ENCODE data around the gene GRIK1. TPM values are rescaled to one million over a fixed set of nuclear protein-coding genes. Genes with fewer than 3 reads are reported as not detected.

The GRIK1 gene
- total RNA-seq, 1 donor from 2014 or later: not detected

- TF ChIP-seq CTCF (IDR thresholded peaks at IDR 0.05): no peak
- H3K27me3 Mint-ChIP-seq (ENCODE audit: unreplicated experiment): no peaks in the 10 kb centered on the region
- DNase-seq (ENCODE audit: extremely low spot score, unreplicated experiment): no peak
- H3K4me1 Mint-ChIP-seq (ENCODE audit: unreplicated experiment): peaks cover 22% of the 10 kb centered on the region
- H3K27ac Mint-ChIP-seq (ENCODE audit: unreplicated experiment): no peak overlapping the region
- no peaks in the 10 kb centered on the region for H3K36me3 Mint-ChIP-seq (ENCODE audit: unreplicated experiment)
- no peak overlapping the region for H3K4me3 Mint-ChIP-seq (ENCODE audit: unreplicated experiment)
- no peaks in the 10 kb centered on the region for H3K9me3 Mint-ChIP-seq (ENCODE audit: unreplicated experiment)
Observed at GRCh38 chr21:29654855-29655254, 284.9 kb downstream of the GRIK1 start.

GRCh38 chr21:29654203-29654602 is 285.6 kb downstream of the GRIK1 start:
- no peaks in the 10 kb centered on the region for H3K9me3 Mint-ChIP-seq (ENCODE audit: unreplicated experiment)
- no peak overlapping the region for H3K4me3 Mint-ChIP-seq (ENCODE audit: unreplicated experiment)
- H3K27me3 Mint-ChIP-seq (ENCODE audit: unreplicated experiment): no peaks in the 10 kb centered on the region
- H3K36me3 Mint-ChIP-seq (ENCODE audit: unreplicated experiment): no peaks in the 10 kb centered on the region
- no peak overlapping the region for H3K27ac Mint-ChIP-seq (ENCODE audit: unreplicated experiment)
- no peak for TF ChIP-seq CTCF (IDR thresholded peaks at IDR 0.05)
- H3K4me1 Mint-ChIP-seq (ENCODE audit: unreplicated experiment): peaks cover 21% of the 10 kb centered on the region
- no peak for DNase-seq (ENCODE audit: extremely low spot score, unreplicated experiment)

GRCh38 chr21:29650523-29651022 is 289.2 kb downstream of the GRIK1 start:
- Mint-ChIP-seq H3K27ac (ENCODE audit: unreplicated experiment) (no peak overlapping the region), H3K36me3 (ENCODE audit: unreplicated experiment) (no peaks in the 10 kb centered on the region), H3K4me3 (ENCODE audit: unreplicated experiment) (no peak overlapping the region), H3K9me3 (ENCODE audit: unreplicated experiment) (no peaks in the 10 kb centered on the region), H3K4me1 (ENCODE audit: unreplicated experiment) (peaks cover 2% of the 10 kb centered on the region), H3K27me3 (ENCODE audit: unreplicated experiment) (no peaks in the 10 kb centered on the region)
- no peak for TF ChIP-seq CTCF (IDR thresholded peaks at IDR 0.05)
- DNase-seq (ENCODE audit: extremely low spot score, unreplicated experiment): no peak

GRCh38 chr21:29649406-29649814 is 290.4 kb downstream of the GRIK1 start:
- no peak for TF ChIP-seq CTCF (IDR thresholded peaks at IDR 0.05)
- no peak for DNase-seq (ENCODE audit: extremely low spot score, unreplicated experiment)
- Mint-ChIP-seq H3K4me1 (ENCODE audit: unreplicated experiment) (peaks cover 2% of the 10 kb centered on the region), H3K27me3 (ENCODE audit: unreplicated experiment) (no peaks in the 10 kb centered on the region), H3K4me3 (ENCODE audit: unreplicated experiment) (no peak overlapping the region), H3K9me3 (ENCODE audit: unreplicated experiment) (no peaks in the 10 kb centered on the region), H3K36me3 (ENCODE audit: unreplicated experiment) (no peaks in the 10 kb centered on the region), H3K27ac (ENCODE audit: unreplicated experiment) (no peak overlapping the region)

GRCh38 chr21:29648710-29649240 is 291.0 kb downstream of the GRIK1 start:
- H3K4me1 Mint-ChIP-seq (ENCODE audit: unreplicated experiment): no peaks in the 10 kb centered on the region
- no peaks in the 10 kb centered on the region for H3K27me3 Mint-ChIP-seq (ENCODE audit: unreplicated experiment)
- no peak for DNase-seq (ENCODE audit: extremely low spot score, unreplicated experiment)
- H3K36me3 Mint-ChIP-seq (ENCODE audit: unreplicated experiment): no peaks in the 10 kb centered on the region
- no peak for TF ChIP-seq CTCF (IDR thresholded peaks at IDR 0.05)
- no peak overlapping the region for H3K27ac Mint-ChIP-seq (ENCODE audit: unreplicated experiment)
- H3K4me3 Mint-ChIP-seq (ENCODE audit: unreplicated experiment): no peak overlapping the region
- H3K9me3 Mint-ChIP-seq (ENCODE audit: unreplicated experiment): no peaks in the 10 kb centered on the region
